Measurements from ENCODE around the gene COIL.
A peak's percentile ranks its signal among the peaks of the same experiment; 100 is the strongest.

COIL gene

DNA sequence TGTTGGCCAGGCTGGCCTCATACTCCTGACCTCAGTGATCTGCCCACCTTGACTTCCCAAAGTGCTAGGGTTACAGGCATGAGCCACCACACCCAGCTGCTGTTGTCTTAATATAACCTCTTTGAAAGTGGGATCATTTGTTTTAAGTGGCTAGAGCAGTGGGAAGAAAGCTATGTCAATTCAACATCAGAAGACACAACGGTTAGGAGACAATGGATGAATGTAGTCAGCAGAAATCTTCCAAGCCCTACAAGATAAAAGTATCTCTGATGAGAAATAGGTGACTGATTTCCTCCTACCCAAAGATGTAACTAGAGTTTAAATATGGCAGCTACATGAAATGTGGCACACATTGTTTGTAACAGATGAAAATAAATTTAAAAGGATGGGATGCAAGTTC is 27.0 kb downstream of the COIL start:
- DNase-seq = no peak

DNA sequence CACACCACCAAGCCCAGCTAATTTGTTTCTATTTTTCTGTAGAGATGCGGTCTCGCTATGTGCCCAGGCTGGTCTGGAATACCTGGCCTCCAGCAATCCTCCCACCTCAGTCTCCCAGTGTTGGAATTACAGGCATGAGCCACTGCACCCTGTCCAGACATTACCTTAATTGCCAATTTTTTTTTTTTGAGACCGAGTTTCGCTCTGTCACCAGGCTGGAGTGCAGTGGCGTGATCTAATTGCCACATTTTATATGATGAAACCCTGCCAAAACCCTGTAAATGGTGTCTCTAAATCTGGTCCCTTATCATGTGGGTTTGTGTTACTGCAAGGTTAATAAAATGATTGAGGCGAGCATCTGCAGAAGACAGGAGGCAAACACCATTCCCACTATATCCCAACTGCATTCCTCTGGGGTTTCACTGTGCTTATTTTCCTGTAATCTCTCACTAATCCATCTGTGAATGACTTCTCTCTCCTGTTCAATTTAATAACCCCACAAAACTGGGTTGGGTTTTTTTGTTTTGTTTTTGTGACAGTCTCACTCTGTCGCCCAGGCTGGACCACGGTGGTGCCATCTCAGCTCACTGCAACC is 27.6 kb downstream of the COIL start:
- DNase-seq = no peak

- DNase-seq = no peak
Measured at GRCh38 chr17:56930739-56931337, 30.0 kb downstream of the COIL start.

DNA sequence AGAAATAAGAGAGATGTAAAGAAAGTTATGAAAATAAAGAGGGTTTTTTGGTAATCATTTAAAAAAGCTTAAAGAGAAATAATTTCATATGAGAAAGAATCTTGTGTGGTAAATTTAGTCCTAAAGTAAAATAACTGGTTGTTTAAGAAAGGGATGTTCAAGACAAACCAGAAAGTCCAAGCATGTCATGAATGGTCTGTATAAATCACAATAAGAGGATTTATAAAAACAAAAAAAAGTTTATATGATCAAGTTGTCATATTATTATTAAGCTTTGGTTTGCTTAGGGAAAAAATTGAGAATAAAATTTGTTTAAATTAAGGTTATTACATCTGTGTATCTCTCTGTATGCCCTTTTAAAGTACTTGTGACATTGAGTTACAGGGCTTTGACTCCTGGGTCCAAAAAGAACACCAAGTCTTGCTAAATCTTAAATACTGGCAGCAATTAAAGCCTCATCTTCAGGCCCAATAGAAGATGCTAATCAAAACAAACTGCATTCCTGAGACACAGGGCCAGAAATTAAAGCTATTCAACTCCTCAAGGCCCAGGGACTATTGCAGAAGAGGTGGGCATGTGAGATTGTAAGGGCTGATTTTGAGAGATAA is 31.4 kb downstream of the COIL start:
- DNase-seq = no peak

DNA sequence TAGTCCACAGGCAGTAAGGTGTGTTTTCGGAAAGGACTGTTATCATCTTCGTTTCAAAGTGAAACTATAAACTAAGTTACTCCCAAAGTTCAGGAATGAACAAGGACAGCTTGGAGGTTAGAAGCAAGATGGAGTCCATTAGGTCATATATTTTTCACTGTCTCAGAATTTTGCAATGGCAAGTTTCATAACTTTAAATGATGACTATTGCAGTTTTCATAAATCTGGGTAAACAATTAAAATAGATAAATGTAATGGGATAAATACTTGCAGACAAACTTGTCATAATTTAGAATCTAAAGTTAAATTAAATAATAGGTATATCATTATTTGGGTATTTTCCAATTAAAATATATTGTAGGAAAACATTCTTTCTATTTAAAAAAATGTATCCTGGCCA is 32.3 kb downstream of the COIL start:
- no peak for DNase-seq

- DNase-seq = no peak
Measured at GRCh38 chr17:56926704-56927103, 34.1 kb downstream of the COIL start.

GRCh38 chr17:56926270-56926669 is 34.6 kb downstream of the COIL start:
- DNase-seq = no peak

DNA sequence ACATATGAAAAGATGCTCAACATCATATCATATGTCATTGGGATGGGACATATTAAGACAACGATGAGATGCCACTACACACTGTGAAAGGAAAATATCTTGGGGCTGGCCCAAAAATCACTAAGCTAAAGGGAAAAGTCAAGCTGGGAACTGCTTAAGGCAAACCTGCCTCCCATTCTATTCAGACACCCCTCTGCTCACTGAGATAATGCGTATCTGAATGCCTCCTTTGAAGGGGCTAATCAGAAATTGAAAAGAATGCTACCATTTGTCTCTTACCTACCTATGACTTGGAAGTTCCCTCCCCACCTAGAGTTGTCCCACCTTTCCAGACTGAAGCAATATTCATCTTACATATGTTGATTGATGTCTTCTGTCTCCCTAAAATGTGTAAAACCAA is 35.8 kb downstream of the COIL start:
- no peak for DNase-seq

DNA sequence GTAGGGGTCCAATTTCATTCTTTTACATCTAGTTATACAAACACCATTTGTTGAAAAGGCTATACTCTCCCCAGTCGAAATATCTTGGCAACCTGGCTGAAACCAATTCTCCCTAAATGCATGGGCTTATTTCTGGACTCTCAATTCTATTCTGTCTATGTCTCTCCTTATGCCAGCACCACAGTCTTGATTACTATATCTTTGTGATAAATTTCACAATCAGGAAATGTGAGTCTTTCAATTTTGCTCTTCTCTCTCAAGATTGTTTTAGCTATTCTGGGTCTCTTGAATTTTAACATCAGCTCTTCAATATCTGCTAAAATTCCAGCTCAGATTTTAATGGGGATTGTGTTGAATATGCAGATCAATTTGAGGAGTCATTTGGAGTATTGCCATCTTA is 41.1 kb downstream of the COIL start:
- DNase-seq = no peak

DNA sequence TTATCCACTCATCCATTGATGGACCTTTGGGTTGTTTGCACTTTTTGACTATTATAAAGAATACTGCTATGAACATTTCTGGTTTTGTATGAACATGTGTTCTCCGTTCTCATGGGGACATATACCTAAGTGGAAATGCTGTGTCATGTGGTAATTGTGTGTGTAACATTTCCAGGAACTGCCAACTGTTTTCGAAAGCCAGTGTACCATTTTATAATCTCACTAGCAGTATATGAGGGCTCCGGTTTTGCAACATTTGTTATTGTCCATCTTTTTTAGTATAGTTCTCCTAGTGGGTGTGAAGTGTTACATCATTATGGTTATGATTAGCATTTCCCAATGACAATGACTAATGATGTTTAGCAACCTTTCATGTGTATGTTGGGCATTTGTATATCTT is 41.9 kb downstream of the COIL start:
- DNase-seq = no peak

GRCh38 chr17:56917559-56918296 is 43.1 kb downstream of the COIL start:
- no peak for DNase-seq

- DNase-seq = no peak
Measured at GRCh38 chr17:56914581-56915273, 46.1 kb downstream of the COIL start.

- DNase-seq = peak; percentile 63 to 89 (median 78)
Measured at GRCh38 chr17:56913867-56914580, 46.8 kb downstream of the COIL start, which contains the start of gene TRIM25. Gene TRIM25, minus strand, starts transcription at chr17:56914049. Its CDS starts 61 bp downstream, at chr17:56913988.

GRCh38 chr17:56913353-56913866 is 47.4 kb downstream of the COIL start:
- DNase-seq = peak in 1 of 4 experiments; percentile 30

GRCh38 chr17:56913000-56913311 is 47.9 kb downstream of the COIL start:
- no peak for DNase-seq

DNA sequence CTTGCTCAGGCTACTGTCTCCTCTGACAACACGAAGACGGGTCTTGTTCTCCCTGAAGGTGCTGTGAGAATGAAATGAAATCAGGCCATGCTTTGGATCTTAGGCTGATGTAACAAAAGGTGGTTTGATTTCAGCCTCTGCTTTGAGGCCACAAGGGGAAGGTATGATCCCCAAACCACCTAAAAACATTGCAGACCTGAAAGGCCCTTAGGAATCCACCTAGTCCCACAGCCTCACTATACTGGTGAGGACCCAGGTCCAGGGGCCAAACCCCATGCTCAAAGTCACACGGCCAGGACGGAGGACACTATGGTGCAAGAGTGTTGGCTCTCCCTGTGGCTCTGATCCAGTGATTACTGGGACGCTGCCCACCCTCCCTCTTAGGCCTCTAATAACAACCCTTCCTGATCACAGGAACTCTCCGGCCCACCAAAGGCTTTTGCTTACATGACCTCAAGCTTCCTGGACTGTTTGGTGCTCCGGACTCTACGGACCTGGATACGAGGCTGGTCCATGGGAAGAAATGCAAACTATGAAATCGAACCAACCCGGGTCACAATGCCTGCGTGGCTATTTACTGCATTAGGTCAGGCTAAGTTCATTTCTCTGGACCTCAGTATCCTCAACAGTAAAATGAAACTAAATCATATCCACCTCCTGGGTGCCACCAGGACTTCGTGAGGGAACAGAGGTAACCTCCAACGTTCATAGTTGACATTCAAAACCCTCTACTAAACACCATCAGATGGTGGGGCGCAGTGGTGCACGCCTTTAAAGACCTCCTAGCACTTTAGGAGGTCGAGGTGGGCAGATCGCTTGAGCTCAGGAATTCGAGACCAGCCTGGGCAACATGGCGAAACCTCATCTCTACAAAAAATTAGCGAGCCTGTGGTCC is 48.5 kb downstream of the COIL start:
- no peak for DNase-seq

GRCh38 chr17:56910509-56911235 is 50.2 kb downstream of the COIL start:
- DNase-seq = no peak

DNA sequence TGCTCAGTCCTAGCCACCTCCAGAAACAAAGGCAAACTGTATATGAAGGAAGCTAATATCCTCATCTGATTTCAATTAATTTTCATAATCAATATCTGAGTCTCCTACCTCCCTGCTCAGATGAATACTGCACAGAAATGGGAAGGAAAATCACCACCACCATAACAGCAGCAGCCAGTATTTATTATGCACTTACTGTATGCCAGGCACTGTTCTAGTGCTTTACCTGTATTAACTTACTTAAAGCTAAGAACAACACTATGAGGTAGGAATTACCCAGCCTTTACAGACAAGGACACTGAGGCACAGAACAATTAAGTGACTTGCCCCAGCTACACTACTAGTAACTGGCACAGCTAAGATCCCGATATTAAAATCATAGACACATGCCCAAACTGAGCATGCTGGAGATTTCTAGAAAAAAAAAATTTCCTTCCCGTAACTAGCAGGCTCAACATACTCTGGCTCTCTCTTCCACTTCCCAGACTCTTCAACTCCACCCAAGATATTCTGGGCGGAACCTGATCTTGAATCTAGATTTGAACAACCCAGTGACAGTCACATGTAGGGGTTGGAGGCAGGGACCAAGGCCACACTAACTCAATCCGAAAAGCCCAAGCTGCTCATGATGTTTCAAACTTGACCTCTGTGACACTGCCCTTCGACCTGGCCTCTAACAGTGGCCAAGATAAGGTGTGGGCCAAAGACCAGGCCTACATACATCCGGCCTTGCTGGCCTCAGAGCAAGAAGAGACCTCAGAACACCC is 50.9 kb downstream of the COIL start:
- DNase-seq = no peak

GRCh38 chr17:56908001-56908542 is 52.8 kb downstream of the COIL start:
- no peak for DNase-seq

DNA sequence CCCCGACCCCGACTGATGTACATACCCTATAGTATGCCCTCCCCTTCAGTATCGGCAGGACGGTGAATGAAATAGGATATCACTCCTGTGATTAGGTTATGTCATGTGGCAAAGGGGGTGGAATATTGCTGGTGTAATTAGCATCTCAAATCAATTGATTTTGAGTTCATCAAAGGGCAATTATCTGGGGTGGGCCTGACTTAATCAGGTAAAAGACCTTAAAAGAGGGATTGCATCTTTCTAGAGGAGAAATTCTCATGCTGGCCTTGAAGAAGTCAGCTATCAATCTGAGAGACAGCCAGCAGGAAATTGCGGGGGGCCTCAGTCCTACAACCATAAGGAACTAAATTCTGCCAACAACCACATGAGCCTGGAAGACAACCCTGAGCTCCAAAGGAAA is 57.3 kb downstream of the COIL start:
- no peak for DNase-seq
